SU-DHL-6 (cell line): ENCODE data around the gene PHF23.
A peak's percentile ranks its signal among the peaks of the same experiment; 100 is the strongest.

Experiments
- H2AFZ ChIP-seq: fragments of 200-600 bp; sonication (generic); 2 replicates; pipeline ENCODE4 v1.6.1; 2014; ENCODE audit warnings: low read depth, mild to moderate bottlenecking, moderate library complexity, mixed read lengths, antibody characterized with exemption, low read length; ENCODE audit not compliant: severe bottlenecking
- H3F3A ChIP-seq: fragments of 200-600 bp; shearing (Covaris generic); 2 replicates; pipeline ENCODE4 v1.6.0; 2016; ENCODE audit warnings: antibody characterized with exemption, mild to moderate bottlenecking; ENCODE audit not compliant: insufficient read depth
- H3K27ac ChIP-seq: fragments of 200-600 bp; sonication (generic); 2 replicates; pipeline ENCODE4 v1.5.1; 2016; ENCODE audit warnings: low read depth, mild to moderate bottlenecking, low read length, moderate library complexity, mixed read lengths
- H3K27me3 ChIP-seq: fragments of 200-600 bp; sonication (generic), shearing (Covaris generic); 2 replicates; pipeline ENCODE4 v1.6.0; 2014; ENCODE audit warnings: mild to moderate bottlenecking, low read length
- H3K36me3 ChIP-seq: fragments of 200-600 bp; sonication (generic); 2 replicates; pipeline ENCODE4 v1.6.1; 2014; ENCODE audit warnings: mild to moderate bottlenecking, low read length, mixed read lengths
- H3K4me2 ChIP-seq: fragments of 300-600, 200-600 bp; shearing (Covaris generic), sonication (generic); 2 replicates; pipeline ENCODE4 v1.6.0; 2014; ENCODE audit warnings: low read length, low read depth, mild to moderate bottlenecking; ENCODE audit not compliant: poor library complexity, severe bottlenecking
- H3K4me3 ChIP-seq: fragments of 200-600 bp; sonication (generic); 2 replicates; pipeline ENCODE4 v1.5.1; 2014; ENCODE audit warnings: antibody characterized with exemption, low read length, mild to moderate bottlenecking, mixed read lengths; ENCODE audit not compliant: insufficient read depth, poor library complexity, severe bottlenecking
- H3K79me2 ChIP-seq: fragments of 200-600 bp; sonication (generic); 2 replicates; pipeline ENCODE4 v1.6.1; 2014; ENCODE audit warnings: mild to moderate bottlenecking, low read length, moderate library complexity; ENCODE audit not compliant: insufficient read depth
- H3K9ac ChIP-seq: fragments of 200-600 bp; sonication (generic); 2 replicates; pipeline ENCODE4 v1.7.0; 2014; ENCODE audit warnings: mild to moderate bottlenecking, low read length
- H3K9me2 ChIP-seq: fragments of 200-600 bp; sonication (generic); replicated peaks from 2 replicates; pipeline ENCODE4 v1.6.1; 2014; ENCODE audit warnings: low read length; ENCODE audit not compliant: insufficient read depth
- H3K9me3 ChIP-seq: fragments of 200-600 bp; sonication (generic); 2 replicates; pipeline ENCODE4 v1.6.1; 2014; ENCODE audit warnings: low read length, mixed read lengths; ENCODE audit not compliant: insufficient read depth
- H4K20me1 ChIP-seq: fragments of 200-600 bp; sonication (generic); 2 replicates; pipeline ENCODE4 v1.6.1; 2014; ENCODE audit warnings: low read depth, mild to moderate bottlenecking, antibody characterized with exemption, low read length, moderate library complexity, mixed read lengths
- EZH2phosphoT487 ChIP-seq: fragments of 200-600 bp; sonication (generic), shearing (Covaris generic); conservative IDR thresholded peaks from 2 replicates; pipeline ENCODE4 v1.6.1; 2018; ENCODE audit warnings: mild to moderate bottlenecking, antibody characterized with exemption, low read length, moderate library complexity, mixed read lengths
- TF ChIP-seq, protein P1 (sequence below): fragments of 200-600 bp; sonication (generic); IDR thresholded peaks from one replicate; pipeline ENCODE4 v1.5.1; 2017; ENCODE audit warnings: antibody characterized with exemption, mild to moderate bottlenecking, low read length, moderate library complexity; ENCODE audit not compliant: insufficient read depth, poor library complexity, severe bottlenecking

The PHF23 gene

GRCh38 chr17:7239091-7240027 lies at the start of gene PHF23:
Gene PHF23 (minus strand): TSS chr17:7239457. CDS start chr17:7239279, 178 bp downstream.
- H3K9ac ChIP-seq: peak within 1 kb of the TSS; percentile 100
- no peaks in the 10 kb centered on the region for H3K9me3 ChIP-seq
- H3F3A ChIP-seq: peaks cover 59% of the 10 kb centered on the region
- H2AFZ ChIP-seq: no peak within 1 kb of the TSS
- H3K79me2 ChIP-seq: peaks cover 32% of the 10 kb centered on the region
- no peaks in the 10 kb centered on the region for H3K9me2 ChIP-seq
- H3K27ac ChIP-seq: peak within 1 kb of the TSS; percentile 93
- H3K27me3 ChIP-seq: no peaks in the 10 kb centered on the region
- H3K4me3 ChIP-seq: peak within 1 kb of the TSS; percentile 98
- 0 out of 2 replicates have a peak, but pooled peaks cover 3% of the 10 kb centered on the region for H3K36me3 ChIP-seq
- H3K4me2 ChIP-seq: peak within 1 kb of the TSS; percentile 92
- no peak for TF ChIP-seq EZH2phosphoT487
- TF ChIP-seq, protein P1, sequence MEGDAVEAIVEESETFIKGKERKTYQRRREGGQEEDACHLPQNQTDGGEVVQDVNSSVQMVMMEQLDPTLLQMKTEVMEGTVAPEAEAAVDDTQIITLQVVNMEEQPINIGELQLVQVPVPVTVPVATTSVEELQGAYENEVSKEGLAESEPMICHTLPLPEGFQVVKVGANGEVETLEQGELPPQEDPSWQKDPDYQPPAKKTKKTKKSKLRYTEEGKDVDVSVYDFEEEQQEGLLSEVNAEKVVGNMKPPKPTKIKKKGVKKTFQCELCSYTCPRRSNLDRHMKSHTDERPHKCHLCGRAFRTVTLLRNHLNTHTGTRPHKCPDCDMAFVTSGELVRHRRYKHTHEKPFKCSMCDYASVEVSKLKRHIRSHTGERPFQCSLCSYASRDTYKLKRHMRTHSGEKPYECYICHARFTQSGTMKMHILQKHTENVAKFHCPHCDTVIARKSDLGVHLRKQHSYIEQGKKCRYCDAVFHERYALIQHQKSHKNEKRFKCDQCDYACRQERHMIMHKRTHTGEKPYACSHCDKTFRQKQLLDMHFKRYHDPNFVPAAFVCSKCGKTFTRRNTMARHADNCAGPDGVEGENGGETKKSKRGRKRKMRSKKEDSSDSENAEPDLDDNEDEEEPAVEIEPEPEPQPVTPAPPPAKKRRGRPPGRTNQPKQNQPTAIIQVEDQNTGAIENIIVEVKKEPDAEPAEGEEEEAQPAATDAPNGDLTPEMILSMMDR: no peak
- peaks cover 6% of the 10 kb centered on the region; the same call in 1 of the 2 replicates for H4K20me1 ChIP-seq

GRCh38 chr17:7285679-7286078 lies 46.4 kb upstream of the PHF23 start:
- Histone ChIP-seq H4K20me1 (no peaks in the 10 kb centered on the region), H3K27ac (no peak overlapping the region), H3K27me3 (no peaks in the 10 kb centered on the region), H3K4me2 (no peak overlapping the region), H3K9me2 (no peaks in the 10 kb centered on the region), H3K4me3 (no peak overlapping the region), H3K9ac (no peak overlapping the region), H2AFZ (no peak overlapping the region), H3K79me2 (no peaks in the 10 kb centered on the region), H3F3A (peaks cover 4% of the 10 kb centered on the region; the same call in 1 of the 2 replicates), H3K36me3 (no peaks in the 10 kb centered on the region), H3K9me3 (no peaks in the 10 kb centered on the region)
- TF ChIP-seq, protein P1: no peak
- TF ChIP-seq EZH2phosphoT487: no peak

DNA sequence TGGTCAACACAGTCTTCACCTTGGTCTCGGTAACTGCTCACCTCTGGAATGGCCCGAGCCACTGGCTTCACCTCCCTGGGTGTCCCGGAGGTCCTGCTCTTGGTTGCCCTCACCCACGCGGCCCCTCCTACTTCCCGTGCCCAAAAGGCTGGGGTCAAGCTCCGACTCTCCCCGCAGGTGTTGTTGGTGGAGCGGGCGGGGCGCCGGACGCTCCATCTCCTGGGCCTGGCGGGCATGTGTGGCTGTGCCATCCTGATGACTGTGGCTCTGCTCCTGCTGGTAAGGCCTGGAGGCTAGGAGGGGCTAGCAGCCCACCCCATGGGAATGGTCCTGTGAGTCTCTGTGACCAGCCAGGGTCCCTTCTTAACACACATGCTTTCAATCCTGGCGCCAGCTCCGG lies 45.7 kb upstream of the PHF23 start:
- Histone ChIP-seq H3K9me2 (no peaks in the 10 kb centered on the region), H3F3A (peaks cover 4% of the 10 kb centered on the region; the same call in 1 of the 2 replicates), H4K20me1 (no peaks in the 10 kb centered on the region), H3K79me2 (no peaks in the 10 kb centered on the region), H3K9me3 (no peaks in the 10 kb centered on the region), H3K9ac (no peak overlapping the region), H3K4me3 (no peak overlapping the region), H2AFZ (no peak overlapping the region), H3K4me2 (no peak overlapping the region), H3K27ac (no peak overlapping the region), H3K36me3 (no peaks in the 10 kb centered on the region), H3K27me3 (no peaks in the 10 kb centered on the region)
- TF ChIP-seq, protein P1: no peak
- TF ChIP-seq EZH2phosphoT487: no peak
